CD1c-positive myeloid dendritic cell (primary cell): ENCODE results near the gene PDE4DIP.
"Not testable (repeated sequence)": the region's sequence is repeated elsewhere in the genome, so short reads cannot be mapped to it uniquely, and the experiment has no call there.

Experiments used
- DNase-seq: peaks from one replicate; pipeline ENCODE4 v3.0.0-alpha.2; 2016; ENCODE audit errors: extremely low spot score

Gene PDE4DIP

GRCh38 chr1:148844220-148844619 is at the start of gene PDE4DIP:
TSS of gene PDE4DIP (plus strand) at chr1:148844428. CDS start at chr1:148844775, 347 bp downstream.
- DNase-seq = not testable (repeated sequence)

DNA sequence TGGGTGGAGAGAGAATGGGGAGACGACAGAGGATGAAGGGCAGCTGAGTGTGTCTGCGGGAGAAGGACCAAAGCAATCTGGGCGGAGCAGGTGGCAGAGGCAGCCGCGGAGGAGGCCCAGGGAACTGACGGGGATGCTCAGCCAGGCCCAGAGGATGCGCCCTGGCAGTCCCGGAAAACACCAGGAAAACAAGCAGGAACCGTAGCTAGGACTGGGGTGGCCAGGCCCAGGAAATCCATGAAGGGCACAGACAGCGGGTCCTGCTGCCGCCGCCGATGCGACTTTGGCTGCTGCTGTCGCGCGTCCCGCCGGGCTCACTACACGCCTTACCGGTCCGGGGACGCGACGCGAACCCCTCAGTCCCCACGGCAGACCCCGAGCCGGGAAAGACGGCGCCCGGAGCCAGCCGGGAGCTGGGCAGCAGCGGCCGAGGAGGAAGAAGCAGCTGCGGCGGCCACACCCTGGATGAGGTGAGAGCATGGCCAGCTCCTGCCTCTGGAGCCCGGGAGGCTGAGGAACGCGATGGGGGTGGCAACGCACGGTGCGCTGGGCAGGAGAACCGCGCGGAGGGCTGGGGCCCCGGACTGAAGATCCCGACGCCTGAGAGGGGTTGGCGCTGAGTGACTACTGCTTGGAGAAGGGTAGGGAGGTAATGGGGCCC is 35.8 kb upstream of the PDE4DIP start:
- not testable (repeated sequence) for DNase-seq

DNA sequence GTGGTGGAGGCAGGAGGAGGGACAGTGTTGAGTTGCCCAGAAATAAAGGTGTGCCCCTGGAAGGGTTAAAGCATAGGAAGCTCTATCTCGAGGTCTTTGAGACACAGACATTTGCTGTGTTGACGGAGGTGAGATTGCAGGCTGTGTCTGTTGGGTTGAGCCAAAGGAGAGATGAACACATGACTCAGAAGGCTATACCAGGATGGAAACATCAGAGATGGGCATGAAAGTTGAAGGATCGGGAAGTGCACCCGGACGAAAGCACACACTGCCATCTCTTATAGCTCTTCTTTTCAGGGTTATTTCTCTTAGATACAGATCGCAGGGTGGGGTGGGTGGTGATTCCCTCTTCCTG is 35.3 kb upstream of the PDE4DIP start:
- not testable (repeated sequence) for DNase-seq

DNA sequence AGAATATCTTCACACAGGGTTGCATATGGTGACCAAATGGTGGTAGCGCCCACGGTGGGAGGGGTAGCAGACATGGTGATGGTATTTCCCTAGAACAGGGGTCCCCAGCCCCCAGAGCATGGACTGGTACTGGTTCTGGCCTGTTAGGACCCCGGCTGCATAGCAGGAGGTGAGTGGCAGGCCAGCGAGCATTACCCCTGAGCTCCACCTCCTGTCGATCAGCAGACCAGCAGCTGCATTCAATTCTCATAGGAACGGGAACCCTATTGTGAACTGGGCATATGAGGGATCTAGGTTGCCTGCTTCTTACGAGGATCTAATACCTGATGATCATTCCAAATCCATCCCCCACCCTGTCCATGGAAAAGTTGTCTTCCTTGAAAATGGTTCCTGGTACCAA is 22.0 kb upstream of the PDE4DIP start:
- not testable (repeated sequence) for DNase-seq

DNA sequence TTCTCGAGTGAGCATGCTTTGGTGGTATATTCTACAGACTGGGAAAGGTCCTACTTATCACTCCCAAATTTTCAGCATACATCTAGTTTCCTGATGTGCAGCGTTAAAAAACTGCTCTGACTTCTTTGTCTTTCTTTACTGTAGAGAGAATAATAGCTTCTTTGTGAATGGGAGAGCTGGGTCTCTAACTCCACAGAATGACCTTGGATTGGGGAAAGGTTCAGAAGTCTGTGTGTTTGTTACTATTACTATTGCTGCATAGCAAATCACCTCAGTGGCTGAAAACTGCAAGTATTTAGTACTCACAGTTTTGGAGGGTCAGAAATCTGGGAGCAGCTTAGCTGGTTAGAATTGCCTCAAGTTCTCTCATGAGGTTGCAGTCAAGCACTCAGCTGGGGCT is 20.4 kb upstream of the PDE4DIP start:
- DNase-seq = not testable (repeated sequence)

- DNase-seq = not testable (repeated sequence)
Measured at GRCh38 chr1:148825029-148825428, 19.2 kb upstream of the PDE4DIP start.

DNA sequence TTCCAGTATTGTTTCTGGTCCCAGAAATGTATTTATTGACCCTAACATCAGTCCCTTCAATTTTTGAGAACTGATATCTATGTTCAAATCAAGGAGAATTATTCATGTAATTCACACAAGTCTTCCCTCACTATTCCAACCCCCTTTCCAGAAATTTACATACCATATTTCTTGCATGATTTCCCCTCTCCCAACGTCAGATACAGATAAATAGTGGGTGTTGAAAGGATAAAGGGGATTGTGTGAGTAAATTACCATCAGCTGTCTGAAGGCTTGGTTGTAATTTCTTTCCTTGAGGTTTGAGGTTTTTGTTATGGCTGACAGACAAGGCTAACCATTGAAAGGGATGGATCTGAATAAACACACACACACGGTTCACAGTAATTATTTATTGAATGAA is 15.7 kb upstream of the PDE4DIP start:
- DNase-seq = not testable (repeated sequence)

DNA sequence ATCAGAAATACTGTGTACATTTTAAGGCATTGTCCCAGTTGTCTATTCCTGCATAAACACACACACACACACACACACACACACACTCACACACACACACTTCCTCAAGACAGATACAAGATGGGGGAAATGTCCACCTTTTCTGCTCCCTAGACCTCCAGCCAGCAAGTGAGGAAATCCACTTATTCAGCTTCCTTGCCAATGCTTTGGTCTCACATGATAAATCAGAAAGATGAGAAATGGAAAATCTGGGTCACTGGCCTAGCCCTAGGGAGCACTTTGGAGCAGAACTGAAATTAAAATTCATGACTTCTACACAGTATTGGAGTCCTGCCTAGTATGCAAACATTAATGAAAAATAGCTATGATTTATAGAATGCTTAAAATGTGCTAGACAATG is 15.3 kb upstream of the PDE4DIP start:
- not testable (repeated sequence) for DNase-seq

- DNase-seq = not testable (repeated sequence)
Measured at GRCh38 chr1:148829365-148829764, 14.9 kb upstream of the PDE4DIP start.

DNA sequence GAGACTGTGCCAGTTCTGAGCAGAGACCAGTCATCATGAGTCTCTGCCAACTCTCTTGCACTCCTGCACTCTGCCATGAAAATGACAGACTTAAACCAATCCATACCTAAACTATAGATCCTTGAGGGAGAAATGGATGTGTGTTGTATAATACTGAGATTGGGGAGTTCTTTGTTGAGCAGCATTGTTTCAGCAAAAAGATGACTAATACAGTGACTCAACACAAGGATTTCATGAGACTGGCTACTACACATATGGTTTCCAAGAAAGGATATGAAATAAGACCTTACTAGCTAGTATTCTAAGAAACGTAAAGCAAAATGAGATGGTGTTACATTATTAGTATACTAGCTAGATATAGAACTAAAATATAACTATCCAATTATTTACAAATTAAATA is 3.0 kb upstream of the PDE4DIP start:
- not testable (repeated sequence) for DNase-seq

- DNase-seq = not testable (repeated sequence)
Measured at GRCh38 chr1:148844651-148845050, 423 bp downstream of the PDE4DIP start.

DNA sequence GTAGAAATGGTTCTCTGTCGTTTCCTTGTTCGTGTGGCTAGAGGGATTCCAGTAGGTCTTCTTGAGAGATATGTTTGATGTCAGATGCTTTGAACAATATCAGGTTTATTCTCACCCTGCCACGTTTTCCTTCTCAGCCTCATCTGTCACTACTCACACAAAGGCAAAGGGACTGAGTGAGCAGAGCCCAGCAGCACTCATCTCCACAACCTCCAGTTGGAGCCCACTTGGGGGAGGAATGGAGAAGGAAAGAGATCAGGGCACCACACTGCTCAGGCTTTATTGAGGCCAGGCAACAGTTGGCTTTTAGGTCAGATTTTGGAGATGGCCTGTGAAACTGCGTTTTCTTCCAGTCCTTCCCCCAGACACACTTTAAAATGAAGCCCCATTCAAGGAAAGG is 840 bp downstream of the PDE4DIP start:
- DNase-seq = not testable (repeated sequence)

DNA sequence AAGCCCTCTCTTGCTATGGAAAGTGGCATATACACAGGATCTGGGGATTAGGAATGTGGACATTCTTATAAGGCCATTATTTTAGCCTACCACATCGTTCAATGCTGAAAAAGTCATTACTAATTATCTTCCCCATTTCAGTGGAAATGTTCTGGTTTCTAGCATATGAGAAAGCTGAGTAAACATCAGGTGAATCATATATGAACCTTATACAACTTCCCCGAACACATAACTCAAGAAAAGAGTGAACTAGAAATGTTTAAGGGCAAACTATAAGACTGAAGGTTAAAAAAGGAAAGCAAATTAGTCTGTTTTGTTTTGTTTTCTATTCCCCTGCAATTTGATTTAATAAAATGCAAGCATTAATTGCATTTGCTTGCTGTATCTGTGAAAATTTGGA is 6.1 kb downstream of the PDE4DIP start:
- not testable (repeated sequence) for DNase-seq

DNA sequence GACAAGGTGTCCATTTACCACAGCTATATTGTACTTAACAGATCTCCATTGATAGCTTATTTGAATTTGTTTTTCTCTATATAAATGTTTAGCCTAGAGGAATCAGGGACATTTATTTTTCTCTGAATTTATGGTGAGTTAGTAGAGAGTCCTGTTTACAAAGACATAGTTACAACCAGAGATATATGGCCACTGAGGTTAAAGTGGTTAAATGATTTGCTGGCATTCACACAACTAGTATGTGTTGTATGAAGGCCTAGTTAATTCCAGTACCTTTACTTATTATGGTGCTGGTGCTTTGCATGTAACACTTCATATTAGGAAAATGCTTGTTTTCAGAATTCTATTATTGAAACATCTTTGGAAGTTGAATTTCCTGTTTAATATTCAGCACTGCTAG is 6.6 kb downstream of the PDE4DIP start:
- not testable (repeated sequence) for DNase-seq

GRCh38 chr1:148851684-148852083 is 7.5 kb downstream of the PDE4DIP start:
- DNase-seq = not testable (repeated sequence)

- DNase-seq = not testable (repeated sequence)
Measured at GRCh38 chr1:148853363-148853762, 9.1 kb downstream of the PDE4DIP start.

DNA sequence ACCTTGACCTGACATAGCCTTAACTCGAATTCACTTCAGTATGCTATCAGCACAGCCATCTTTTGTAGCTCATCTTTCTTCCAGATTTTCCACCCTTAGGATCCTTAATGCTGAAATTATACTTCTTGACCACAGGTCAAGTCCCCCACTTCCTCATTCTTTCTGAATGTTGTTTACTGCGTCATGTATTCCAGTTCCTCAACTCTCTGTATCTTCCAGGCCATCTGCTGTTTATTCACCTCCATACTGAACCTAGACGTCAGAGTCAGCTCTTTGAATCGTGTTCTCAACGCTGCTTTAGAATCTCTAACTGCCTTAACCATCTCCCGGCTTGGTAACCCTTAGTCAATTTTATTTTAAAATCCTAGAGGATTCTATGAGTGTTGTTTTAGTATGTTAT is 9.8 kb downstream of the PDE4DIP start:
- DNase-seq = not testable (repeated sequence)

DNA sequence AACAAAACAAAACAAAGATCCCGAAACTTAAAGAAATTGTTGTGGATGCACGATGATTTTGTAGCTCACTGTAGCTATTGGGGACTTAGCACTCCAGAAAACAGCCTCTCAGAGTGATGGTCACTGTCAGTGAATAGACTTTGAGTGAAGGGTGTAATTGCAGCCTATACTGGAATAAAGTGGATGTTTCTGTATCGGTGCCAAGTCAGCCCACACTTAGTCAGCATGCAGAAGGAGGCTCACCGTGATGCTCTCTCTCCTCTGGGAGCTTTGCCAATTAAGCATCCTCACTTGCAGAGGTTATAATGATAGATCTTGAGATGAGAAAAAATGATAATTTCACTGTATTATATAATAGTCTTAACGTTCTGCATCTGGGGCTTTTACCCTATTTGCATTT is 11.1 kb downstream of the PDE4DIP start:
- DNase-seq = not testable (repeated sequence)

- DNase-seq = not testable (repeated sequence)
Measured at GRCh38 chr1:148860049-148860448, 15.8 kb downstream of the PDE4DIP start.

GRCh38 chr1:148860579-148861259 is 16.5 kb downstream of the PDE4DIP start:
- DNase-seq = not testable (repeated sequence)

DNA sequence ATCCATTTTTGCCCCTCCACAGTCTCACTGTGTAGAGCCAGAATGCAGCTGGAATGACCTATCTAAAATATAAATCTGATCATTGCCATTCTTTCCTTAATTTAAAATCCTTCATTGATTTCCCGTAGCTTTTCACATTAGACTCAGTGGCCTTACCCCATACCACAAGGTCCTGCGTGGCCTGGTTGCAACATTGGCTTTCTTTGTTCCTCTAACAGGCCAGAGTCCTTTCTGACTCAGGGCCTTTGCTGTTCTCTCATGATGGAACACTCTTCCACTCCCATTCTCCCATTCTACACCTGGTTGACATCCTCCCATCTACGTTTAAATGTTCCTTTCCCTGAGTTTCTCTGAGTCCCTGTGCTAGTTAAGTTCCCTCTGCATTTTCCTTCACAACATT is 18.4 kb downstream of the PDE4DIP start:
- not testable (repeated sequence) for DNase-seq

GRCh38 chr1:148868924-148869633 is 24.9 kb downstream of the PDE4DIP start:
- DNase-seq = not testable (repeated sequence)

DNA sequence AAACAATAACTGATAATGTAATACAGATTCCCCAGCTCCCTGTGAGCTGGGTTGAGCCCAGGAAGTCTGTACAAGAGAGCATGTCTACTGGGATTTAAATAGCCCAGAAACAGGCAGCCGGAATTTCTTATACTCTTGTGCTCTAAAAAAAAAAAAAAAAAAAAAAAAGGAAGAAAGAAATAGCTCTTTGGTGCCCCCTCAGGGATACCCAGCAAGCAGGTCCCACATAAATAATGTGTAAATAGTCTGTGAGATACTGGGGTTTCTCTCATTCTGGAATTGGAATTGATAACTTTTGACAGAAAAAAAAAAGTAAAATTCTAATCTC is 25.4 kb downstream of the PDE4DIP start:
- not testable (repeated sequence) for DNase-seq
